Suprapubic skin (tissue), 4 donors: Measurements from ENCODE around the gene FOXP4.

Experiments
- CTCF ChIP-seq, 2 donors: fragments of 200-600 bp in 1 of 2; fragments of 450-650 bp in 1 of 2; sonication (generic) in 1 of 2; IDR thresholded peaks; one replicate each; pipeline ENCODE4 v1.5.1; 2016 to 2019; ENCODE audit warnings: antibody characterized with exemption in 2 of 2, mild to moderate bottlenecking in 1 of 2, moderate library complexity in 1 of 2
- EP300 ChIP-seq: sonication (generic); formaldehyde crosslinking; IDR thresholded peaks from one replicate; pipeline ENCODE4 v1.6.1; 2017; ENCODE audit warnings: antibody characterized with exemption
- POLR2A ChIP-seq, 2 donors: fragments of 450-650 bp; IDR thresholded peaks; one replicate each; pipeline ENCODE4 v1.6.1; 2017; ENCODE audit warnings: antibody characterized with exemption in 2 of 2, mild to moderate bottlenecking in 2 of 2, moderate library complexity in 2 of 2
- POLR2AphosphoS5 ChIP-seq, 3 donors: sonication (generic); formaldehyde crosslinking; IDR thresholded peaks; one replicate each; pipeline ENCODE4 v1.6.1; 2017; ENCODE audit warnings: antibody characterized with exemption in 3 of 3

DNA sequence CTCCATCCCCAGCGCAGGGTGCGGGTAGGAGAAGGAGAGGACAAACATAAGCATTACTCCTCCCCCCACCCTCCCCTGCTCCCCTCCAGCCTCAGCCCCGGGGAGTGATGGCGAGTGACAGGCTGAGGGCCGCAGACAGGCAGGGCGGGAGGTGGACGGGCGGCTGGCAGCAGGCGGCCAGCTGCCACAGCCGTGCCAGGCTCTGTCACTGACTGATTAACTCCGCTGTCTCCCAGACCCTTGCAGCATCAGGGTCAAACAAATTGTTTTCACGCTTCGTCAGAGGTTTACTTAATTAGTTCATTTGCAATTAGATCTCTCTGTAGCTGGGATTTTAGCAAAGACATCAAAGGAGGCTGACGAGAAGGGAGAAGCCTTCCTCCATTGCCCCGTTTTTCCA lies 41.9 kb downstream of the FOXP4 start:
- TF ChIP-seq CTCF (IDR thresholded peaks at IDR 0.05), result no peak
- no peak for TF ChIP-seq POLR2A (IDR thresholded peaks at IDR 0.05)
- no peak for TF ChIP-seq POLR2AphosphoS5 (IDR thresholded peaks at IDR 0.05)
- no peak for TF ChIP-seq EP300
